Vagina (tissue), 2 donors: ENCODE results near the gene EPG5. TPM values are rescaled to one million over a fixed set of nuclear protein-coding genes. Genes with fewer than 3 reads are reported as not detected.

ENCODE experiments used
- DNase-seq, 2 donors: peaks; one replicate each; pipeline ENCODE4 v3.0.0-alpha.2; 2017; ENCODE audit errors: extremely low spot score in 2 of 2
- H3K27ac ChIP-seq: fragments of 200-600 bp; sonication (generic); one replicate; pipeline ENCODE4 v1.5.1; 2019
- H3K27me3 ChIP-seq: fragments of 200-600 bp; sonication (generic); one replicate; pipeline ENCODE4 v1.5.1; 2019
- H3K36me3 ChIP-seq, 2 donors: fragments of 200-600 bp; sonication (generic); one replicate each; pipeline ENCODE4 v1.5.1; 2017 to 2019
- H3K4me1 ChIP-seq: fragments of 200-600 bp; sonication (generic); one replicate; pipeline ENCODE4 v1.5.1; 2019
- H3K4me3 ChIP-seq, 2 donors: fragments of 200-600 bp; sonication (generic); 1 replicate in 1 of 2; 2 replicates in 1 of 2; pipeline ENCODE4 v1.5.1; 2016 to 2019
- H3K9me3 ChIP-seq: fragments of 200-600 bp; sonication (generic); one replicate; pipeline ENCODE4 v1.5.1; 2019
- CTCF ChIP-seq, 3 experiments: fragments of 450-650 bp in 2 of 3; fragments of 200-600 bp in 1 of 3; sonication (generic) in 1 of 3; IDR thresholded peaks; one replicate each; pipeline ENCODE4 v1.5.1; 2017 to 2019; ENCODE audit warnings: antibody characterized with exemption in 3 of 3, mild to moderate bottlenecking in 2 of 3, moderate library complexity in 2 of 3
- POLR2A ChIP-seq, 2 donors: fragments of 450-650 bp; IDR thresholded peaks; one replicate each; pipeline ENCODE4 v1.6.1; 2017; ENCODE audit warnings: antibody characterized with exemption in 2 of 2, mild to moderate bottlenecking in 2 of 2, moderate library complexity in 2 of 2
- POLR2AphosphoS5 ChIP-seq, 2 donors: sonication (generic); formaldehyde crosslinking; IDR thresholded peaks; one replicate each; pipeline ENCODE4 v1.9.0; 2017; ENCODE audit warnings: antibody characterized with exemption in 2 of 2, mild to moderate bottlenecking in 2 of 2, low read depth in 1 of 2; ENCODE audit not compliant: insufficient read depth in 1 of 2
- intact Hi-C: fragments of 100-400 bp; cut with DNase I; formaldehyde crosslinking; loops from one replicate; pipeline ENCODE4 v1.15.1; 2023
- small RNA-seq: library from RNA; depleted of rRNA; stranded (forward); fragments of <200 nt; gene quantifications from one replicate; pipeline ENCODE3, GENCODE V24; 2016
- total RNA-seq: library from RNA; depleted of rRNA; stranded (reverse); fragments of >200 nt; gene quantifications from one replicate; pipeline ENCODE4 v1.2.3, GENCODE V29; 2016

EPG5 gene
- total RNA-seq, 1 donor from 2014 or later: 29.5 TPM

GRCh38 chr18:45801416-45802004 is 165.6 kb downstream of the EPG5 start:
- Histone ChIP-seq H3K27me3 (no peaks in the 10 kb centered on the region), H3K4me1 (no peaks in the 10 kb centered on the region), H3K27ac (no peak overlapping the region), H3K36me3 (no peaks in the 10 kb centered on the region), H3K9me3 (peaks cover 8% of the 10 kb centered on the region), H3K4me3 (no peak overlapping the region)
- intact Hi-C loops: no loop called here
- no peak for DNase-seq
- TF ChIP-seq POLR2AphosphoS5 (IDR thresholded peaks at IDR 0.05; ENCODE audit: insufficient read depth in 1 of 2, low read depth in 1 of 2): no peak
- no peak for TF ChIP-seq POLR2A (IDR thresholded peaks at IDR 0.05)
- no peak for TF ChIP-seq CTCF (IDR thresholded peaks at IDR 0.05)

Small RNA genes within 50 kb of the gene (small RNA-seq; reads per million reads assigned to genes)
- not detected for gene RN7SKP26

Other genes starting within 250 kb of the EPG5 start
- 3.4 TPM for gene SLC14A1, start 243.1 kb downstream of the EPG5 start, total RNA-seq
- gene SIGLEC15, start 141.7 kb downstream of the EPG5 start, total RNA-seq: not detected
- 9.1 TPM for gene PSTPIP2, start 104.9 kb upstream of the EPG5 start, total RNA-seq
- 247 TPM for gene ATP5F1A, start 131.0 kb upstream of the EPG5 start, total RNA-seq
- gene HAUS1, start 137.1 kb upstream of the EPG5 start, total RNA-seq: 20.9 TPM